A673 (cell line): ENCODE results near the gene PYGM. TPM values are rescaled to one million over a fixed set of nuclear protein-coding genes. Genes with fewer than 3 reads are reported as not detected.

ENCODE experiments used
- BruUV-seq: library from RNA; stranded (reverse); fragments of 400-500 nt; replicated peaks from 2 replicates; lab custom pipeline; 2021; lab: Mats Ljungman, UMichigan
- CTCF ChIA-PET: fragments of 300-600 bp; sonication (Branson Sonifier 250); formaldehyde crosslinking; loops from one replicate; lab custom pipeline; 2022; ENCODE audit warnings: antibody characterized with exemption; lab: Charles Lee
- POLR2A ChIA-PET: fragments of 300-600 bp; sonication (Branson Sonifier 250); formaldehyde crosslinking; loops from one replicate; lab custom pipeline; 2022; ENCODE audit warnings: antibody characterized with exemption; ENCODE audit not compliant: low non-redundant PET; lab: Charles Lee
- DNase-seq: peaks from one replicate; pipeline ENCODE4 v3.0.0-alpha.2; 2015; ENCODE audit warnings: low spot score
- H3K27ac ChIP-seq: fragments of 200-600 bp; sonication (generic); 2 replicates; pipeline ENCODE4 v1.5.1; 2016; ENCODE audit warnings: mixed run types, low read depth, mild to moderate bottlenecking, mixed read lengths, antibody characterized with exemption, low read length; ENCODE audit not compliant: poor library complexity, severe bottlenecking
- H3K27me3 ChIP-seq: fragments of 200-600 bp; sonication (generic); replicated peaks from 2 replicates; pipeline ENCODE4 v1.6.1; 2017; ENCODE audit warnings: mixed run types, low read depth, mild to moderate bottlenecking, mixed read lengths, antibody characterized with exemption, low read length; ENCODE audit not compliant: insufficient read depth, poor library complexity
- H3K36me3 ChIP-seq: fragments of 200-600 bp; sonication (generic); 2 replicates; pipeline ENCODE4 v1.6.1; 2016; ENCODE audit warnings: mixed run types, mild to moderate bottlenecking, mixed read lengths, antibody characterized with exemption, low read length; ENCODE audit not compliant: insufficient read depth, poor library complexity, severe bottlenecking
- H3K4me1 ChIP-seq: fragments of 200-600 bp; sonication (generic); 2 replicates; pipeline ENCODE4 v1.6.1; 2017; ENCODE audit warnings: mixed run types, mild to moderate bottlenecking, mixed read lengths, antibody characterized with exemption, low read length; ENCODE audit not compliant: insufficient read depth, poor library complexity, severe bottlenecking
- H3K4me3 ChIP-seq: fragments of 200-600 bp; sonication (generic); 2 replicates; pipeline ENCODE4 v1.5.1; 2016; ENCODE audit warnings: low read depth, mixed run types, mild to moderate bottlenecking, mixed read lengths, low read length; ENCODE audit not compliant: poor library complexity, severe bottlenecking
- H3K9me3 ChIP-seq: fragments of 200-600 bp; sonication (generic); 2 replicates; pipeline ENCODE4 v1.6.1; 2016; ENCODE audit warnings: mixed run types, low read depth, mild to moderate bottlenecking, mixed read lengths, antibody characterized with exemption, low read length; ENCODE audit not compliant: poor library complexity, severe bottlenecking
- EZH2 ChIP-seq: fragments of 200-600 bp; sonication (generic); IDR thresholded peaks from 2 replicates; pipeline ENCODE4 v1.6.1; 2017; ENCODE audit warnings: borderline replicate concordance, low read depth, mild to moderate bottlenecking, mixed read lengths, antibody characterized with exemption, low read length; ENCODE audit not compliant: poor library complexity, severe bottlenecking
- intact Hi-C: fragments of 100-400 bp; cut with micrococcal nuclease; formaldehyde crosslinking; loops from one replicate; pipeline ENCODE4 v1.10.0; 2022; ENCODE audit not compliant: unreplicated experiment
- total RNA-seq: library from RNA; stranded (reverse); gene quantifications from 2 replicates; pipeline ENCODE4 v1.2.3, GENCODE V29; 2021
- TF ChIP-seq, protein P1 (sequence below): fragments of 300-800, 200-600 bp; sonication (generic); conservative IDR thresholded peaks from 2 replicates; pipeline ENCODE4 v1.5.1; 2017; ENCODE audit warnings: low read depth, mild to moderate bottlenecking, antibody characterized with exemption, low read length, moderate library complexity, mixed read lengths

PYGM gene
- total RNA-seq, 1 experiment from 2014 or later: 2.4 TPM

DNA sequence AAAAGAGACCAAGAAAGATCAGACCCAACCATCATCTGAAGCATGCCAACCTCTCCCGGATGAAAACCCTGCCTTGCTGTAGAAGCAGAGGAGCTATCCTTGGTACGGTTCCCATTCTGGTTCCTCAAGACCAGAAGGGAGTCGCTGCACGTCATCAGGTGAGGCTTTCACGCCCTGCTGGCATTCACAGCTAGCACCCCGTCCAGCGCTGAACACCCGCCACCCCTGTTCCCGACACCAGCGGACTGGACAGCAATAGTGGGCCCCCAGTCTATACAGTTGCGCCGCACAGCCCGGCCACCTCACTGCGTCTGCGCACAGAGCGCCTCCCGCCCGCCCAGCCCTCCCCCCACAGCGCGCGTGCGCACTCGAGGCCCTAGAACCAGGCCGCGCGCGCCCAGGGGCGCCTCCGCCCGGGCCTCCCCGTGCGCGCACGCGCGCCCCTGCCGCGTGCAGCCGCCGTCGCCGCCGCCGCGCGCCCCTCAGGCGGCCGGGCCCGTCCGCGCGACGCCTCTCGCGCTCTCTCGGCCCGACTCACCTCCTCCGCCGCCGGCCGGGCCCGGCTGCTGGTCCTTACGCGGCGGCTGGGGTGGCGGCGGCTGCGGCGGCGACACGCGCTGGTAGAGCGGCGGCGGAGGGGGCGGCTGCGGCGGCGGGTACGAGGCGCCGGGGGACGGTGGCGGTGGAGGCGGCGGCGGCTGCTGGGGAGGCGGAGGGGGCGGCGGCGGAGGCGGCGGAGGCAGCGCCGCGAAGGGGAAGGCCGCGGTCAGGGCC is 17.9 kb upstream of the PYGM start:
- no peaks in the 10 kb centered on the region for H3K27me3 ChIP-seq
- H3K4me1 ChIP-seq: peaks cover 30% of the 10 kb centered on the region
- no peaks in the 10 kb centered on the region for H3K9me3 ChIP-seq
- DNase-seq: peak; percentile 94
- CTCF ChIA-PET: interaction anchor here (0.5 to 0.6 kb wide), 2 partner anchors 117 to 135 kb away, joined by 4 to 10 read pairs; no protein-coding TSS in a partner anchor
- peak overlapping the region; percentile 80 for H3K4me3 ChIP-seq
- BruUV-seq: no TSS peak
- TF ChIP-seq, protein P1, sequence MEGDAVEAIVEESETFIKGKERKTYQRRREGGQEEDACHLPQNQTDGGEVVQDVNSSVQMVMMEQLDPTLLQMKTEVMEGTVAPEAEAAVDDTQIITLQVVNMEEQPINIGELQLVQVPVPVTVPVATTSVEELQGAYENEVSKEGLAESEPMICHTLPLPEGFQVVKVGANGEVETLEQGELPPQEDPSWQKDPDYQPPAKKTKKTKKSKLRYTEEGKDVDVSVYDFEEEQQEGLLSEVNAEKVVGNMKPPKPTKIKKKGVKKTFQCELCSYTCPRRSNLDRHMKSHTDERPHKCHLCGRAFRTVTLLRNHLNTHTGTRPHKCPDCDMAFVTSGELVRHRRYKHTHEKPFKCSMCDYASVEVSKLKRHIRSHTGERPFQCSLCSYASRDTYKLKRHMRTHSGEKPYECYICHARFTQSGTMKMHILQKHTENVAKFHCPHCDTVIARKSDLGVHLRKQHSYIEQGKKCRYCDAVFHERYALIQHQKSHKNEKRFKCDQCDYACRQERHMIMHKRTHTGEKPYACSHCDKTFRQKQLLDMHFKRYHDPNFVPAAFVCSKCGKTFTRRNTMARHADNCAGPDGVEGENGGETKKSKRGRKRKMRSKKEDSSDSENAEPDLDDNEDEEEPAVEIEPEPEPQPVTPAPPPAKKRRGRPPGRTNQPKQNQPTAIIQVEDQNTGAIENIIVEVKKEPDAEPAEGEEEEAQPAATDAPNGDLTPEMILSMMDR: no peak
- no peak for TF ChIP-seq EZH2
- H3K27ac ChIP-seq: peak overlapping the region; percentile 99
- intact Hi-C loops: loop anchor here (2.0 to 5.0 kb wide), 2 partner anchors 67 to 1080 kb away; partner anchors contain the start of genes CDC42BPG and CFL1
- peaks cover 49% of the 10 kb centered on the region for H3K36me3 ChIP-seq
- POLR2A ChIA-PET: no interaction called here

DNA sequence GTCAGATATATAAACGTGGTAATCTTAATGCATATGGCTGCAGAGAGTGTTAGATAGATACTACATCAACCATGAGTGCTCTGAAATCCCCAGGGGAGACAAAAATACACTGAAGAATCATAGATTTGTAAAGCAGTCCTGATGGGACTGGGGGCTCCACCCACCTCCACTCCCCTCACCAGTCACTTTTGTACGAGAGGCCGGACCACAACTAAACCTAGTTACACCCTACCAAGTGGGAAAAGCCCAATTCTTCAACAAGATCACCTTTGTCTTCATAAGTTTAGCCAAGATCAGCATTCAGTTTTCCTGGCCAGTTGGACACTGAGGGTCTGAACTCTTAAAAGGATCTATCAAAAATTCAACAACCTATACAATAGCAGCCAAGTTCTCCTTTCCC is 17.1 kb upstream of the PYGM start:
- no peaks in the 10 kb centered on the region for H3K27me3 ChIP-seq
- peaks cover 35% of the 10 kb centered on the region for H3K4me1 ChIP-seq
- intact Hi-C loops: loop anchor here (5.0 kb wide), 1 partner anchor 1080 kb away; the partner anchor contains the start of gene CFL1
- ChIA-PET CTCF (interaction anchor here (0.5 to 0.6 kb wide), 2 partner anchors 116 to 134 kb away, joined by 4 to 10 read pairs; no protein-coding TSS in a partner anchor), POLR2A (no interaction called here)
- BruUV-seq: TSS peak; percentile 31
- TF ChIP-seq EZH2: no peak
- TF ChIP-seq, protein P1: no peak
- H3K4me3 ChIP-seq: peak overlapping the region; percentile 80
- DNase-seq: no peak
- H3K9me3 ChIP-seq: no peaks in the 10 kb centered on the region
- peak overlapping the region; percentile 21 for H3K27ac ChIP-seq
- peaks cover 57% of the 10 kb centered on the region for H3K36me3 ChIP-seq

DNA sequence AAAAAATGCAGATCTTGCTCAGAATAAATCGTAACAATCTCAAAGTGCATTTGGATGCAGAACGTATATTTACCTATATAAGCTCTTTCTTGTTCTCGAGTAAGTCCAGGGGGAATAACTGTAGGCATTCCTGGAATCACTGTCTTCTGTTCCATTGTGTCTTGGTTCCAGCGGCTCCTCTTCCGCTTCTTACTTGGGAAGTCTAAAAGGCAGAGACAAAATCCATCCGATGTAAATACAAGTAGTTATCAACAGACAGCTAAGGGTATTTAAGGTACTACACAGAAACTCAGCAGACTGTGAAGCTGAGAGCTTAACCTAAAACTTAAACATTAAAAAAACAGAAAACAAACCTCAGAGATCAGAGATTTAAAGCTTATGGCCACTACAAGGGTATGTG is 16.7 kb upstream of the PYGM start:
- CTCF ChIA-PET: no interaction called here
- peaks cover 61% of the 10 kb centered on the region for H3K36me3 ChIP-seq

More for the DNA sequence above, 16.7 kb upstream of the PYGM start:
- peak overlapping the region; percentile 21 for H3K27ac ChIP-seq
- no TSS peak for BruUV-seq
- H3K4me1 ChIP-seq: peaks cover 35% of the 10 kb centered on the region
- no peak for TF ChIP-seq EZH2
- TF ChIP-seq, protein P1: no peak
- no peaks in the 10 kb centered on the region for H3K27me3 ChIP-seq
- DNase-seq: no peak
- POLR2A ChIA-PET: interaction anchor here (0.5 kb wide), 2 partner anchors 19 to 43 kb away, joined by 3 to 7 read pairs; no protein-coding TSS in a partner anchor
- intact Hi-C loops: loop anchor here (5.0 kb wide), 1 partner anchor 1081 kb away; the partner anchor contains the start of gene CFL1
- no peaks in the 10 kb centered on the region for H3K9me3 ChIP-seq
- H3K4me3 ChIP-seq: peak overlapping the region; percentile 80
